IMR-90 (cell line): ENCODE data around the gene RFX2. TPM values are rescaled to one million over a fixed set of nuclear protein-coding genes. Genes with fewer than 3 reads are reported as not detected.

ENCODE experiments used
- ATAC-seq: fragments of 200-7000 bp; cut with Tn5 transposase; 2 replicates; pipeline ENCODE4 v1.9.1; 2020; ENCODE audit warnings: low read depth, mild to moderate bottlenecking, moderate library complexity
- BruUV-seq: library from RNA; stranded (reverse); fragments of 400-500 nt; replicated peaks from 2 replicates; lab custom pipeline; 2021; lab: Mats Ljungman, UMichigan
- CTCF ChIA-PET: fragments of 300-600 bp; formaldehyde crosslinking; extraction: SDS; loops from one replicate; lab custom pipeline; 2021; ENCODE audit warnings: antibody characterized with exemption; lab: Yijun Ruan, JAX
- POLR2A ChIA-PET: fragments of 300-600 bp; sonication (Branson Sonifier 250); formaldehyde crosslinking; loops from one replicate; lab custom pipeline; 2022; ENCODE audit warnings: antibody characterized with exemption; ENCODE audit not compliant: unreplicated experiment; lab: Charles Lee
- DNase-seq: peaks from one replicate; pipeline ENCODE4 v3.0.0; 2013
- H2AFZ ChIP-seq: replicated peaks from 2 replicates; pipeline ENCODE3; 2013; ENCODE audit warnings: low read length, mild to moderate bottlenecking; ENCODE audit not compliant: poor library complexity
- H2AK5ac ChIP-seq: 2 replicates; pipeline ENCODE4 v1.6.1; 2013; ENCODE audit warnings: low read depth, low read length, inconsistent platforms
- H2AK9ac ChIP-seq: replicated peaks from 2 replicates; pipeline ENCODE3; 2013; ENCODE audit warnings: mild to moderate bottlenecking, low read depth, low read length, moderate library complexity; ENCODE audit not compliant: poor library complexity
- H2BK120ac ChIP-seq: 2 replicates; pipeline ENCODE4 v1.6.1; 2013; ENCODE audit warnings: low read depth, low read length, inconsistent platforms
- H2BK15ac ChIP-seq: 3 replicates; pipeline ENCODE4 v1.6.1; 2013; ENCODE audit warnings: low read depth, low read length, inconsistent platforms
- H2BK20ac ChIP-seq: 2 replicates; pipeline ENCODE4 v1.6.1; 2013; ENCODE audit warnings: low read depth, mild to moderate bottlenecking, inconsistent platforms, low read length, moderate library complexity
- H2BK5ac ChIP-seq: 2 replicates; pipeline ENCODE4 v1.6.1; 2013; ENCODE audit warnings: mild to moderate bottlenecking, low read depth, low read length, inconsistent platforms; ENCODE audit not compliant: poor library complexity, severe bottlenecking
- H3K14ac ChIP-seq: replicated peaks from 2 replicates; pipeline ENCODE4 v1.6.1; 2013; ENCODE audit warnings: low read depth, low read length, inconsistent platforms
- H3K18ac ChIP-seq: 2 replicates; pipeline ENCODE4 v1.6.1; 2013; ENCODE audit warnings: low read depth, low read length, control low read depth
- H3K23ac ChIP-seq: 2 replicates; pipeline ENCODE4 v1.6.1; 2013; ENCODE audit warnings: low read depth, low read length, inconsistent platforms
- H3K27ac ChIP-seq: 2 replicates; pipeline ENCODE4 v1.5.1; 2013; ENCODE audit warnings: mild to moderate bottlenecking, control low read depth, low read length; ENCODE audit not compliant: insufficient read depth
- H3K27me3 ChIP-seq: 2 replicates; pipeline ENCODE4 v1.6.1; 2013; ENCODE audit warnings: low read length; ENCODE audit not compliant: control insufficient read depth, insufficient read depth
- H3K36me3 ChIP-seq: 2 replicates; pipeline ENCODE4 v1.6.1; 2013; ENCODE audit warnings: low read length, mixed read lengths; ENCODE audit not compliant: control insufficient read depth, insufficient read depth
- H3K4ac ChIP-seq: 2 replicates; pipeline ENCODE4 v1.6.1; 2013; ENCODE audit warnings: low read depth, low read length, inconsistent platforms
- H3K4me1 ChIP-seq: 2 replicates; pipeline ENCODE4 v1.6.1; 2013; ENCODE audit warnings: low read length, mixed read lengths; ENCODE audit not compliant: control insufficient read depth, insufficient read depth
- H3K4me2 ChIP-seq: 2 replicates; pipeline ENCODE4 v1.6.1; 2013; ENCODE audit warnings: low read depth, mild to moderate bottlenecking, control low read depth, low read length, moderate library complexity
- H3K4me3 ChIP-seq: 2 replicates; pipeline ENCODE4 v1.5.1; 2013; ENCODE audit warnings: low read depth, mild to moderate bottlenecking, control low read depth, low read length, moderate library complexity; ENCODE audit not compliant: insufficient read depth
- H3K56ac ChIP-seq: 2 replicates; pipeline ENCODE4 v1.6.1; 2013; ENCODE audit warnings: low read length, inconsistent platforms; ENCODE audit not compliant: insufficient read depth; ENCODE audit errors: extremely low read depth
- H3K79me1 ChIP-seq, 2 experiments: 2 replicates each; pipeline ENCODE4 v1.6.1; 2013; ENCODE audit warnings: low read length in 2 of 2, inconsistent platforms in 1 of 2, low read depth in 1 of 2
- H3K9ac ChIP-seq: 2 replicates; pipeline ENCODE4 v1.6.1; 2013; ENCODE audit warnings: low read depth, low read length, control low read depth
- H3K9me1 ChIP-seq: 2 replicates; pipeline ENCODE4 v1.6.1; 2013; ENCODE audit warnings: low read length, inconsistent platforms; ENCODE audit not compliant: insufficient read depth
- H3K9me3 ChIP-seq: 2 replicates; pipeline ENCODE4 v1.6.1; 2013; ENCODE audit warnings: low read length; ENCODE audit not compliant: control insufficient read depth, insufficient read depth
- H4K20me1 ChIP-seq: 2 replicates; pipeline ENCODE4 v1.6.1; 2013; ENCODE audit warnings: low read length, inconsistent platforms; ENCODE audit not compliant: insufficient read depth
- H4K5ac ChIP-seq: 2 replicates; pipeline ENCODE4 v1.6.1; 2013; ENCODE audit warnings: mild to moderate bottlenecking, low read depth, low read length, control low read depth
- H4K8ac ChIP-seq, 2 experiments: 2 replicates each; pipeline ENCODE4 v1.6.1; 2013; ENCODE audit warnings: low read depth in 2 of 2, low read length in 2 of 2, control low read depth in 1 of 2, inconsistent platforms in 1 of 2
- H4K91ac ChIP-seq: 2 replicates; pipeline ENCODE4 v1.6.1; 2013; ENCODE audit warnings: low read depth, low read length, inconsistent platforms; ENCODE audit not compliant: insufficient read depth
- BHLHE40 ChIP-seq: fragments of 150-350 bp; IDR thresholded peaks from 2 replicates; pipeline ENCODE4 v1.6.1; 2016; ENCODE audit warnings: mild to moderate bottlenecking, low read depth, low read length
- CEBPB ChIP-seq: IDR thresholded peaks from 2 replicates; pipeline ENCODE4 v1.6.1; 2012; ENCODE audit warnings: low read depth, low read length, improper control_type of control experiment
- CTCF ChIP-seq: conservative IDR thresholded peaks from 2 replicates; pipeline ENCODE4 v1.5.1; 2012; ENCODE audit warnings: mild to moderate bottlenecking, low read depth, low read length, improper control_type of control experiment
- FOS ChIP-seq: fragments of 150-350 bp; IDR thresholded peaks from 2 replicates; pipeline ENCODE4 v1.6.1; 2016; ENCODE audit warnings: low read depth, low read length
- MAFK ChIP-seq: IDR thresholded peaks from 2 replicates; pipeline ENCODE4 v1.6.1; 2012; ENCODE audit warnings: low read depth, low read length, improper control_type of control experiment
- MAZ ChIP-seq: IDR thresholded peaks from 2 replicates; pipeline ENCODE4 v1.6.1; 2012; ENCODE audit warnings: low read depth, mild to moderate bottlenecking, low read length, improper control_type of control experiment, moderate library complexity, borderline replicate concordance
- MXI1 ChIP-seq: IDR thresholded peaks from 2 replicates; pipeline ENCODE4 v1.6.1; 2012; ENCODE audit warnings: low read depth, mild to moderate bottlenecking, low read length, moderate library complexity, borderline replicate concordance
- NFE2L2 ChIP-seq: fragments of 150-350 bp; IDR thresholded peaks from 2 replicates; pipeline ENCODE4 v1.6.1; 2016; ENCODE audit warnings: low read depth, mild to moderate bottlenecking, low read length
- POLR2A ChIP-seq: IDR thresholded peaks from 2 replicates; pipeline ENCODE4 v1.6.1; 2012; ENCODE audit warnings: mild to moderate bottlenecking, low read depth, low read length
- RAD21 ChIP-seq: IDR thresholded peaks from 2 replicates; pipeline ENCODE4 v1.6.1; 2012; ENCODE audit warnings: low read length, improper control_type of control experiment
- RCOR1 ChIP-seq: IDR thresholded peaks from 2 replicates; pipeline ENCODE4 v1.6.1; 2012; ENCODE audit warnings: mild to moderate bottlenecking, low read length, improper control_type of control experiment; ENCODE audit not compliant: insufficient replicate concordance
- RFX5 ChIP-seq: IDR thresholded peaks from 2 replicates; pipeline ENCODE4 v1.8.0; 2012; ENCODE audit warnings: low read depth, mild to moderate bottlenecking, low read length, moderate library complexity
- SMC3 ChIP-seq: fragments of 150-350 bp; IDR thresholded peaks from 2 replicates; pipeline ENCODE4 v1.6.1; 2016; ENCODE audit warnings: low read depth, mild to moderate bottlenecking, antibody characterized with exemption, low read length, moderate library complexity
- WGBS, 2 experiments: methylation state at CpG; one replicate each; pipeline versions ENCODE4 v1.1.5 to v1.1.7; 2013; ENCODE audit warnings: missing lambda C conversion rate in 2 of 2; ENCODE audit not compliant: insufficient read length in 1 of 2; ENCODE audit errors: extremely low coverage in 2 of 2; 5-methylcytosine and 5-hydroxymethylcytosine counted together
- dilution Hi-C: fragments of 300-500 bp; cut with HindIII; formaldehyde crosslinking; loops from one replicate; pipeline ENCODE4 v1.14.3; 2018; ENCODE audit warnings: low sequenced_read_pairs; ENCODE audit not compliant: unreplicated experiment
- in situ Hi-C: fragments of 300-500 bp; cut with MboI; formaldehyde crosslinking; loops from 3 replicates; pipeline ENCODE4 v1.14.3; 2019; ENCODE audit warnings: low sequenced_read_pairs, inconsistent platforms, mixed read lengths
- intact Hi-C: fragments of 100-400 bp; cut with micrococcal nuclease; formaldehyde crosslinking; loops from 2 replicates; pipeline ENCODE4 v1.10.0; 2022
- polyA plus RNA-seq, 3 experiments: library from polyadenylated mRNA; depleted of rRNA; stranded (reverse); fragments of >200 nt; gene quantifications; 2 replicates each; pipeline ENCODE4 v1.2.3, GENCODE V29; 2012; ENCODE audit warnings: low replicate concordance in 1 of 3
- total RNA-seq: library from RNA; depleted of rRNA; stranded (reverse); fragments of >200 nt; gene quantifications from 2 replicates; pipeline ENCODE4 v1.2.3, GENCODE V29; 2012
- TF ChIP-seq, protein P1 (sequence below): fragments of 150-350 bp; IDR thresholded peaks from 2 replicates; pipeline ENCODE4 v1.6.1; 2017; ENCODE audit warnings: mild to moderate bottlenecking, antibody characterized with exemption, low read length, low read depth
- TF ChIP-seq, protein P2 (sequence below): fragments of 150-350 bp; IDR thresholded peaks from 2 replicates; pipeline ENCODE4 v1.6.1; 2016; ENCODE audit warnings: low read depth, mild to moderate bottlenecking, low read length, moderate library complexity, borderline replicate concordance

Gene RFX2
- total and polyA plus RNA-seq, 2 of the 4 experiments (the other 2 are of a cell fraction), result 2.2 to 4.9 TPM

DNA sequence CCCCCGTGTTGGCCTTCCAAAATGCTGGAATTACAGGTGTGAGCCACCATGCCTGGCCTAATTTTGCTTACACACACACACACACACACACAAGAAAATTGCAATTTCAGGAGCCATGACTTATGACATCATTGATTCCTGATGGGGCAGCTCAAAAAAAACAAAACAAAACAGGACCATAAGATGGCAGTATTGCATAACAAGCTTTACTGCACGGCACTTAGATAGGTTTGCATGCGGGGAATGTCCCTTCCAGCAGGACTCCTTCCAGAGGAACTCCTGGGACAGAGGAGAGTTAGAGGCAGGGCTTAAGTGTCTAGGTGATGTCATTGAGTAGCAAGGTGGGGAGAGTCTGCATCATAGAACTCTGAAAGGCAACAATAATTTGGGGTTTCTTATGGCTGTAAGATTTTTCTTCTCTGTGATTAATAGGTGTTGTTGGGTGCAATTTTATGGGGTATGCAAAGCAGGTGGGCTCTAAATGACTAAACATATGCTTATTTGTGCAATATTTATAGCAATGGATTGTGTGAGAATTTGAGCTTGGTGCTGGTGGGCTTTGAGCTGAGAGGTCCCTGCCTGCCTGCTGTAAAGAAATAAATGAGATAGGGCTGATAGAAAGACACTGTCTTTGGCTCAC lies 16.2 kb upstream of the RFX2 start:
- H2BK120ac ChIP-seq, result no peak overlapping the region
- DNase-seq (peak; percentile 71), ATAC-seq (peak; percentile 33; the same call in 1 of the 2 replicates)
- H4K91ac ChIP-seq, result no peak overlapping the region
- no peak overlapping the region for H4K5ac ChIP-seq
- in situ Hi-C loops (loop anchor here (10.0 to 25.0 kb wide), 2 partner anchors 142 to 736 kb away; no protein-coding TSS in a partner anchor), intact Hi-C loops (loop anchor here (5.0 kb wide), 2 partner anchors 506 to 611 kb away; partner anchors contain the start of genes GPR108 and TRIP10), dilution Hi-C loops (no loop called here)
- H3K9ac ChIP-seq, result no peak overlapping the region
- no peak overlapping the region for H3K18ac ChIP-seq
- H3K36me3 ChIP-seq, result no peaks in the 10 kb centered on the region
- no peaks in the 10 kb centered on the region for H3K27me3 ChIP-seq
- no peak overlapping the region for H3K14ac ChIP-seq
- no peak overlapping the region for H3K27ac ChIP-seq
- no peak overlapping the region for H4K8ac ChIP-seq
- no peak overlapping the region for H2BK15ac ChIP-seq
- H3K56ac ChIP-seq, result no peak overlapping the region
- H2BK20ac ChIP-seq, result no peak overlapping the region
- 20% methylated on average over 1 of the region's 3 CpGs; no CpG with 5 or more reads in 1 of the 2 experiments for WGBS, 2 experiments
- ChIA-PET CTCF (interaction anchor here (0.6 to 4.5 kb wide), 8 partner anchors 34 to 322 kb away, joined by 3 to 34 read pairs (median 4); no protein-coding TSS in a partner anchor), POLR2A (no interaction called here)
- H3K4me1 ChIP-seq, result no peaks in the 10 kb centered on the region
- BruUV-seq, result no TSS peak
- no peak overlapping the region for H3K23ac ChIP-seq
- peaks cover 5% of the 10 kb centered on the region for H3K9me3 ChIP-seq
- H3K4me3 ChIP-seq, result no peak overlapping the region
- H2AK9ac ChIP-seq, result no peak overlapping the region
- H3K79me1 ChIP-seq, result no peaks in the 10 kb centered on the region
- H3K4ac ChIP-seq, result no peak overlapping the region
- H2BK5ac ChIP-seq, result no peak overlapping the region
- no peak overlapping the region for H3K4me2 ChIP-seq
- H2AK5ac ChIP-seq, result no peak overlapping the region
- H4K20me1 ChIP-seq, result peaks cover 3% of the 10 kb centered on the region; the same call in 1 of the 2 replicates
- H2AFZ ChIP-seq, result no peak overlapping the region
- no peaks in the 10 kb centered on the region for H3K9me1 ChIP-seq
- TF ChIP-seq RFX5 (no peak), RAD21 (peak; percentile 70), MXI1 (no peak), FOS (no peak), SMC3 (peak; percentile 43), RCOR1 (no peak), BHLHE40 (no peak), CTCF (peak; percentile 55), POLR2A (no peak), CEBPB (peak; percentile 73), MAFK (no peak), MAZ (no peak), NFE2L2 (no peak)
- TF ChIP-seq, protein P1, sequence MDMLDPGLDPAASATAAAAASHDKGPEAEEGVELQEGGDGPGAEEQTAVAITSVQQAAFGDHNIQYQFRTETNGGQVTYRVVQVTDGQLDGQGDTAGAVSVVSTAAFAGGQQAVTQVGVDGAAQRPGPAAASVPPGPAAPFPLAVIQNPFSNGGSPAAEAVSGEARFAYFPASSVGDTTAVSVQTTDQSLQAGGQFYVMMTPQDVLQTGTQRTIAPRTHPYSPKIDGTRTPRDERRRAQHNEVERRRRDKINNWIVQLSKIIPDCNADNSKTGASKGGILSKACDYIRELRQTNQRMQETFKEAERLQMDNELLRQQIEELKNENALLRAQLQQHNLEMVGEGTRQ, result no peak
- TF ChIP-seq, protein P2, sequence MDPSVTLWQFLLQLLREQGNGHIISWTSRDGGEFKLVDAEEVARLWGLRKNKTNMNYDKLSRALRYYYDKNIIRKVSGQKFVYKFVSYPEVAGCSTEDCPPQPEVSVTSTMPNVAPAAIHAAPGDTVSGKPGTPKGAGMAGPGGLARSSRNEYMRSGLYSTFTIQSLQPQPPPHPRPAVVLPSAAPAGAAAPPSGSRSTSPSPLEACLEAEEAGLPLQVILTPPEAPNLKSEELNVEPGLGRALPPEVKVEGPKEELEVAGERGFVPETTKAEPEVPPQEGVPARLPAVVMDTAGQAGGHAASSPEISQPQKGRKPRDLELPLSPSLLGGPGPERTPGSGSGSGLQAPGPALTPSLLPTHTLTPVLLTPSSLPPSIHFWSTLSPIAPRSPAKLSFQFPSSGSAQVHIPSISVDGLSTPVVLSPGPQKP, result no peak
